HG03060 (cell line): ENCODE data around the gene RAB37.

Source experiments
- ATAC-seq: cut with Tn5 transposase; IDR thresholded peaks from one replicate; pipeline ENCODE4 v1.9.1; 2021; ENCODE audit warnings: low read depth, moderate number of reproducible peaks; ENCODE audit not compliant: unreplicated experiment

RAB37 gene

GRCh38 chr17:74728033-74728701, 8.9 kb upstream of the RAB37 start:
- no peak for ATAC-seq

- no peak for ATAC-seq
Measured at GRCh38 chr17:74728702-74729075, 8.4 kb upstream of the RAB37 start.

- no peak for ATAC-seq
Measured at GRCh38 chr17:74729368-74729767, 7.7 kb upstream of the RAB37 start.

GRCh38 chr17:74729866-74730265, 7.2 kb upstream of the RAB37 start:
- ATAC-seq = no peak

- ATAC-seq = no peak
Measured at GRCh38 chr17:74730491-74731346, 6.3 kb upstream of the RAB37 start.

GRCh38 chr17:74731347-74731605, 5.8 kb upstream of the RAB37 start:
- ATAC-seq = no peak

GRCh38 chr17:74732042-74732867, 4.8 kb upstream of the RAB37 start:
- ATAC-seq = no peak

GRCh38 chr17:74733365-74734122, 3.5 kb upstream of the RAB37 start:
- ATAC-seq = no peak

- no peak for ATAC-seq
Measured at GRCh38 chr17:74734256-74734655, 2.8 kb upstream of the RAB37 start.

- no peak for ATAC-seq
Measured at GRCh38 chr17:74737299-74738050, 419 bp downstream of the RAB37 start.

- ATAC-seq = no peak
Measured at GRCh38 chr17:74738051-74738996, 1.3 kb downstream of the RAB37 start.

- no peak for ATAC-seq
Measured at GRCh38 chr17:74739227-74739831, 2.3 kb downstream of the RAB37 start.

- ATAC-seq = no peak
Measured at GRCh38 chr17:74740173-74740572, 3.1 kb downstream of the RAB37 start.

GRCh38 chr17:74740641-74741387, 3.8 kb downstream of the RAB37 start:
- ATAC-seq = no peak

- ATAC-seq = peak; percentile 45
Measured at GRCh38 chr17:74742153-74742515, 5.1 kb downstream of the RAB37 start.

- no peak for ATAC-seq
Measured at GRCh38 chr17:74742978-74743545, 6.0 kb downstream of the RAB37 start.

- ATAC-seq = no peak
Measured at GRCh38 chr17:74743755-74744154, 6.7 kb downstream of the RAB37 start.

GRCh38 chr17:74744349-74744713, 7.3 kb downstream of the RAB37 start:
- no peak for ATAC-seq
